ENCODE data around the gene PXDN.

Gene PXDN

GRCh38 chr2:1660656-1661640 is 83.4 kb downstream of the PXDN start:
- DNase-seq, result no peak

GRCh38 chr2:1659951-1660565 is 84.3 kb downstream of the PXDN start:
- DNase-seq, result no peak

GRCh38 chr2:1658394-1659151 is 85.7 kb downstream of the PXDN start:
- no peak for DNase-seq

- no peak for DNase-seq
Measured at GRCh38 chr2:1656961-1657841, 87.1 kb downstream of the PXDN start.

- DNase-seq, result no peak
Measured at GRCh38 chr2:1656326-1656960, 87.9 kb downstream of the PXDN start.

GRCh38 chr2:1655461-1655860 is 88.9 kb downstream of the PXDN start:
- DNase-seq, result no peak

- DNase-seq, result no peak
Measured at GRCh38 chr2:1654696-1655374, 89.5 kb downstream of the PXDN start.

GRCh38 chr2:1653956-1654695 is 90.2 kb downstream of the PXDN start:
- no peak for DNase-seq

- no peak for DNase-seq
Measured at GRCh38 chr2:1652034-1652790, 92.1 kb downstream of the PXDN start.

GRCh38 chr2:1651121-1652033 is 92.9 kb downstream of the PXDN start:
- DNase-seq, result no peak

- DNase-seq, result no peak
Measured at GRCh38 chr2:1650085-1650872, 94.0 kb downstream of the PXDN start.

GRCh38 chr2:1649103-1650084 is 94.9 kb downstream of the PXDN start:
- no peak for DNase-seq

- no peak for DNase-seq
Measured at GRCh38 chr2:1648241-1649102, 95.8 kb downstream of the PXDN start.

GRCh38 chr2:1647417-1648240 is 96.7 kb downstream of the PXDN start:
- DNase-seq, result no peak
